ENCODE results near the gene ARL15.
"Not testable (repeated sequence)": the region's sequence is repeated elsewhere in the genome, so short reads cannot be mapped to it uniquely, and the experiment has no call there.

Gene ARL15

DNA sequence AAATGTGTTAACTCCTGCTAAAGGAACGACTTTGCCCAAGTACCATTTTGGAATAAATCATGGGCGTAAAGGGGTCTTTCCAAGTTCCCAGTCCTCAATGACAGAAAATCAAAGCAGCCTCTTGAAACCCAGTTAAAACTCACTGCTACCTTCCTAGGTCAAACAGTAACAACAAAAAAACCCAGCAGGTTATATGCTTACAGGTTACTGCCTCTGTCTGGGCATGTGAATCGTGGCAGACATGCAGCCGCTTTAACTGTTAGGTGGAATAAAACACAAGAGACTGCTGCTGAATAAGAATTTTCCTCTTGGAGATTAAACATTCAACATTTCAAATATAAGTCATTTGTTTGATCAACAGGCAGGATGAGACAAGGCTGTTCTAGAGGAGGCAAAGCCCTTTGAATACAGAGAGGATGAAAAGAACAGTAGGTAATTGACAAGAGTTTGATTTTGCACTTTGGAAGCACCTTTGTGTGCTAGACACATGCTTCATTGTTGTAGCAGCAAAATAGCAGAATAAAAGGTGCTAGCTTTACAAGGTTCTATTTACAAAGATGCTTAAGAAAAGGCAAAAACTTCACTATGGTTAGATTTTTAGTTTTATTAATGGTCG, 430.6 kb downstream of the ARL15 start:
- DNase-seq: no peak

DNA sequence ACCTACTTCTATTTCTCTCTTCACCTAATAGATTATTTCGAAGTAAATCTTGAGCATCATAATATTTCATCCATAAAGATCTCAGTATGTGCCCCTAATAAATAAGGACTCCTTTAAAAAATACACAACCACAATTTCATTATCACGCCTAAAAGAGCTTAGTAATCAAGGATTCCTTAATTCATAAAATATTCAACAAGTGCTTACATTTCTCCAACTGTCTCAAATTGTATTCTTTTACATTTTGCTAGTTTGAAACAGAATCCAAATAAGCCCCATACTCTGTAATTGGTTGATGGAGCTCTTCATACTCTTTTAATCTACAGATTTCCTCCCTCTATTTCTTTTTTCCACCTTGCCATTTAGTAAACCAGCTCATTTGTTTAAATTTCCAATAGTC, 432.4 kb downstream of the ARL15 start:
- DNase-seq: no peak

DNA sequence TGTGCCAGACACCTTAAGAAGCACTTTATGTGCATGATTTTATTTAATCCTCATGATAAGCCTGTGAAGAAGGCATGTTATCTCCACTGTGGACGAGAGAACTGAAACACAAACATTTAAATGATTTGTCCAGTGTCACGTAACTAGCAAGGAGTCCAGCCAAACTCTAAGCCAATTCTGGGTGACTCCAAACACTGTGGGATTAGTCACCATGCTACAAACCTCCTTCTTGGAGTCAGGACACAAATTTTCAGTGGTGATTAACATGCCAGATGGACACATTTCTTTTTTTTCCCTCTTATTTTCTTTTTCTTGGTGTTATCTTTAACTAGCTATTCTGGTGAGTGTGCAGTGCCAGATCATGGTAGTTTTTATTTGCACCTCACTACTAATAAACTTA, 433.1 kb downstream of the ARL15 start:
- DNase-seq: no peak

DNA sequence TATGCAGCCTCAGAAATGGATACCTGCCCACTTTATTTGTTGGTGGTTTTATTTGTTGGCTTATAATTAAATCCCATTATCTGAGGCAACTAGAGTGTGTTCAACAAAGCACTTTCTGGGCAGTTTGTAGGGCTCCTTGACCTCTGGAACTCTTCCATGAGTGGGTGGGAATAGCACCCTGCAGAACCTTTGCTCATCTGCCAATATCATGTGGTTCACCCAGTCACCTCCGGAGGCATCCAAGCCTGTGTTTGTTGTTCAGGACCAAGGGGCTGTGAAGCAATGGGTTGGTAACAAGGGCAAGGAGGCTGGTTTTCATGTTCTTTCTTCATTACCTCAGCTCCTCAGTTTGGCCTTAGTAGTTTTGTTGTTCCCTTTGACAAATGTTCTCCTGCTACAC, 436.0 kb downstream of the ARL15 start:
- DNase-seq: no peak

DNA sequence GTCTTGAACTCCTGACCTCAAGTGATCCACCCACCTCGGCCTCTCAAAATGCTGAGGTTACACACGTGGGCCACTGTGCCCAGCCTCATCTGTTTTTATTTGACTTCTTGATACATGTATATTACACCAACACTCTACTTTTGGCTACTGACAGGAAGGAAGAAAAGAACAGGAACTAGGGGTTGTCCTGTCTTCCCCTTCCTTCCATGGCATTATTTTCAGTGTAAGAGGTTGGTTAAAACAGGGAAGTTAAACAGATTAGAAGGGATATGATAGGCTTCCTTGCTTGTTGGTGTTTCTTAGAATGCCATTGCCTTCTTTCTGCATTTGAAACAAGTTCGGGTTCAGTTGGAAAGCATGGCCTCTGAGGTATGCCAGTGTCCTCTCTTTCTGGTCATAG, 437.1 kb downstream of the ARL15 start:
- no peak for DNase-seq

DNA sequence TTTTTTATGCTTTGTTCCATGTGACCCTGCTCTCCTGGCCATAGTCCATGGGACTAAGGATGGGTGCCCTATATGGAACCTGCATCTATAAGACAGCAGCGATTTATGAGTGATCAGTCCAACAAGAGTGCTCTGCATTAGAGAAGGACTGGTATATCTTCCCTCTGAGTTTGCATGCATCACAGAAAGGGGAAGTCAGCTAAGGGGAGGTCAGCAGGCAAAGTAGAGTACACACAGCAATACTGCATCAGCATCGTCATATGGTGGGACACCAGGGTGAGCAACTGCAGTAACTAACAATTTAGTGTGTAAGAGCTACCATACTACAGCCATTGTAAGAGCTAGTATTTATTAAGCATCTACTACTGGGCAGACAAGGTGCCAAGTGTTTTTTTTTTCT, 438.6 kb downstream of the ARL15 start:
- DNase-seq: no peak

DNA sequence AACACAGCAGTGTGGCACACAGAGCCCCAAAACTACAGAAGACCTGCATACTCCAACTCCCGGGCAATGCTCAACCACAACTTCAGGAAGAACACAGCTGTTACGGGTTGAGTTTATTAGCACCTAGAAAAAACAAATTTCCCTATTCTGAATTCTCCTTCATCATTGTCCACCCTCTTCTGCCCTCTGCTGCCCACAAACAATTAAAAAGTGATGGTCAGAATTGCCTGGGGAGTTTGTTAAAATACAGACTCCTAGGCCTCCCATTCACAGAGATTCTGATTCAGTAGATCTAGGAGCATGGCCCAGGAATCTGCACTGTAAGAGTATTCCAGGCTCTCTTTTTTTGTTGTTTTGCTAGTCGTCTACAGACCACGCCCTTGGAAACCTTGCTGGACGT, 439.3 kb downstream of the ARL15 start:
- DNase-seq: no peak

DNA sequence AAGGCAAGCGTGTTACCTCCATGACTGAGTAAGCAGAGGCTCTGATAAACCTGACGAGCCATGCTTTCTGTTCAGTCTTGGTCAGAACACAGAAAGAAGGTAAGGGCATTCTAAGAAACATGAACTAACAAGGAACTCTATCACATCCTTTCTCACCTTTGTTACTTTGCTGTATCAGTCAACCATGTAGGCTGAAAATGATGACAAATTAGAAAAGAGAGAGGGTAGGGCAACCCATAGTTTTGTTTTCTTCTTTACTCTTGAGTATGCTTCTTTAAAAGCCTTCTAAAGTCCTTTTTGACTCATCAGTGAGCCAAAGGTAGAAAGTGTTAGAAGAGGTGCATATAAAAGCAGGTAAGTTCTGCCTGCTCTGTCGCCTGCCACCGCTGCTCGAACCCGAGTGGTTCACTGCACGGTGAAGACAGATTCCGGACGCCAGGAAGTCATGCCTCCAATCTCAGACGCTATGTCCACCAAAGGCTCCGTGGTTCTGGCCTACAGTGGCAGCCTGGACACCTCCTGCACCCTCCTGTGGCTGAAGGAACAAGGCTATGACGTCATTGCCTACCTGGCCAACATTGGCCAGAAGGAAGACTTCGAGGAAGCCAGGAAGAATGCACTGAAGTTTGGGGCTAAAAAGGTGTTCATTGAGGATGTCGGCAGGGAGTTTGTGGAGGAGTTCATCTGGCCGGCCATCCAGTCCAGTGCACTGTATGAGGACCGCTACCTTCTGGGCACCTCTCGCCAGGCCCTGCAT, 451.5 kb downstream of the ARL15 start:
- DNase-seq: no peak

DNA sequence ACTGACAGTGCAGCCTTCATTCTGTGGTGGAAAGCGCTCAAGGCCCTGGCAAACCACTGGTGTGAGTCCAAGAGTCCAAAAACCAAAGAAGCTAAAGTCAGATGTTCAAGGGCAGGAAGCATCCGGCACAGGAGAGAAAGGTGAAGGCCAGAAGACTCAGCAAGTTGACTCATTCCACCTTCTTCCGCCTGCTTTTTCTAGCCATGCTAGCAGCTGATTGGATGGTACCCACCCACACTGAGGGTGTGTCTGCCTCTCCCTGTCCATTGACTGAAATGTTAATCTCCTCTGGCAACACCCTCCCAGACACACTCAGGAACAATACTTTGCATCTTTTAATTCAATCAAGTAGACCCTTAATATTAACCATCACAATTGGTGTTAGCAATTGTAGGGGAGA, 453.9 kb downstream of the ARL15 start:
- DNase-seq: no peak

DNA sequence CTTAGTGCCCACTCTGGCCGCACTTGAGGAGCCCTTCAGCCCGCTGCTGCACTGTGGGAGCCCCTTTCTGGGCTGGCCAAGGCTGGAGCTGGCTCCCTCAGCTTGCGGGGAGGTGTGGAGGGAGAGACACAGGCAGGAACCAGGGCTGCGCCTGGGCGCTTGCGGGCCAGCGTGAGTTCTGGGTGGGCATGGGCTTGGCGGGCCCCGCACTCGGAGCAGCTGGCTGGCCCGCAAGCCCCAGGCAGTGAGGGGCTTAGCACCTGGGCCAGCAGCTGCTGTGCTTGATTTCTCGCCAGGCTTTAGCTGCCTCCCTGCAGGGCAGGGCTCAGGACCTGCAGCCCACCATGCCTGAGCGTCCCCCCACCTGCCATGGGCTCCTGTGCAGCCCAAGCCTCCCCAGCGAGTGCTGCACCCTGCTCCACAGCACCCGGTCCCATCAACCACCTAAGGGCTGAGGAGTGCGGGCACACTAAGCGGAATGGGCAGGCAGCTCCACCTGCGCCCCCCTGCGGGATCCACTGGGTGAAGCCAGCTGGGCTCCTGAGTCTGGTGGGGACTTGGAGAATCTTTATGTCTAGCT, 473.4 kb downstream of the ARL15 start:
- not testable (repeated sequence) for DNase-seq

DNA sequence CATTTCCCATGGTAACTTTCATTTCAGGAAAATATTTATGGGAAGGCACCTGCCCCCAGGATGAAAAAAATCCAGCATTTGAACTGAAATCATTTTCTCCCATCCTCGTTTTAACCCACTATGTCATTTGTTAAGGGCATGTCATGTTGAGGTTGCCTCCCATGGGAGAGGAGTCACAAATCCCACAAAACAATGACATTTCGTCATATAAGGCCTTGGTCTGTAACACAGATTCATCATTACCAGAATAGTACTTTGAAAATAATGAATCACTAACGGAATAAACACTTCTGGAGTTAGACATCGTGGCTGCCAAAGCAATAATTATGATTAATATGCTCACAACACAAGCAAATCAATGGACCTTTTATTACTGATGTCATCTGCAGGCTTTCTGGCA, 475.9 kb downstream of the ARL15 start:
- no peak for DNase-seq

Data from right forelimb (tissue), 1 donor.